ENCODE measurements around the gene UBE2F.

Gene UBE2F

DNA sequence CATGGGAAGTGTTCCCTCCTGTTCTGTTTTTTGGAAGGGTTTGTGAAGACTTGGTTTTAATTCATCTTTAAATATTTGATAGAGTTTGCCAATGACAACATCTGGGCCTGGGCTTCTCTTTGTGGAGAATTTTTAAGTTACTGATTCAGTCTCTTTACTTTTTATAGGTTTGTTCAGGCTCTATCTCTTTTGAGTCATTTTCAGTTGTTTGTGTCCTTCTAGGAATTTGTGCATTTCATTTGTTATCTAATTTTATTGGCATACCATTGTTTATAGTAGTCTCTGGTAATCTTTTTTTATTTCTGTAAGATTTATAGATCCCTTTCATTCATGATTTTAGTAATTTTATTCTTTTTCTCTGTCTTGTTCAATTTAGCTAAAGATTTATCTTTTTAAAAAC, 108.6 kb downstream of the UBE2F start:
- H3K36me3 ChIP-seq = no peaks in the 10 kb centered on the region
- no peak overlapping the region for H3K27ac ChIP-seq
- TF ChIP-seq, protein P1, sequence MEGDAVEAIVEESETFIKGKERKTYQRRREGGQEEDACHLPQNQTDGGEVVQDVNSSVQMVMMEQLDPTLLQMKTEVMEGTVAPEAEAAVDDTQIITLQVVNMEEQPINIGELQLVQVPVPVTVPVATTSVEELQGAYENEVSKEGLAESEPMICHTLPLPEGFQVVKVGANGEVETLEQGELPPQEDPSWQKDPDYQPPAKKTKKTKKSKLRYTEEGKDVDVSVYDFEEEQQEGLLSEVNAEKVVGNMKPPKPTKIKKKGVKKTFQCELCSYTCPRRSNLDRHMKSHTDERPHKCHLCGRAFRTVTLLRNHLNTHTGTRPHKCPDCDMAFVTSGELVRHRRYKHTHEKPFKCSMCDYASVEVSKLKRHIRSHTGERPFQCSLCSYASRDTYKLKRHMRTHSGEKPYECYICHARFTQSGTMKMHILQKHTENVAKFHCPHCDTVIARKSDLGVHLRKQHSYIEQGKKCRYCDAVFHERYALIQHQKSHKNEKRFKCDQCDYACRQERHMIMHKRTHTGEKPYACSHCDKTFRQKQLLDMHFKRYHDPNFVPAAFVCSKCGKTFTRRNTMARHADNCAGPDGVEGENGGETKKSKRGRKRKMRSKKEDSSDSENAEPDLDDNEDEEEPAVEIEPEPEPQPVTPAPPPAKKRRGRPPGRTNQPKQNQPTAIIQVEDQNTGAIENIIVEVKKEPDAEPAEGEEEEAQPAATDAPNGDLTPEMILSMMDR (IDR thresholded peaks at IDR 0.05) = no peak
- no peaks in the 10 kb centered on the region for H3K9me3 ChIP-seq
- no peaks in the 10 kb centered on the region for H3K27me3 ChIP-seq
- H3K4me1 ChIP-seq (ENCODE audit: control insufficient read depth in 1 of 2, insufficient read depth in 1 of 2, low read depth in 1 of 2, low read length in 1 of 2) = no peaks in the 10 kb centered on the region
- no peak overlapping the region for H3K4me3 ChIP-seq (ENCODE audit: low read depth in 1 of 2, low read length in 1 of 2)

DNA sequence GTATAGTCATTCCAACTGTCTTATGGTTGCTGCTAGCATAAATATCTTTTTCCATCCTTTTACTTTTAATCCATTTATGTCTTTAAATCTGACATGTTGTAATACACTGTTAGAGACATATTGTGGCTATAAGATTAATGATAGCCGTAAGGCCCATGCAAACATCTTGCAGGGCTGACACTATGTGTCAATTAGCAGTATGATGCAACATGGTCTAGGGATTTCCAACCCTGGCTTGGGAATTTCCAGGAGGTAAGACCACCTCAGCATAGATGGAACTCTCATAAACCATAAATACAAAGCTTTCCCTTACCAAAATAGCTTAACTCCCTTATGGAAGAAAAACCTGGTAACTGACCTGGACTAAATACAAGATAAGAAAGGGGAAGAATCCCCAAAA, 110.5 kb downstream of the UBE2F start:
- TF ChIP-seq, protein P1 (IDR thresholded peaks at IDR 0.05) = no peak
- peaks cover 10% of the 10 kb centered on the region for H3K36me3 ChIP-seq
- H3K27me3 ChIP-seq = no peaks in the 10 kb centered on the region
- H3K4me1 ChIP-seq (ENCODE audit: control insufficient read depth in 1 of 2, insufficient read depth in 1 of 2, low read depth in 1 of 2, low read length in 1 of 2) = no peaks in the 10 kb centered on the region
- no peak overlapping the region for H3K4me3 ChIP-seq (ENCODE audit: low read depth in 1 of 2, low read length in 1 of 2)
- H3K27ac ChIP-seq = no peak overlapping the region
- no peaks in the 10 kb centered on the region for H3K9me3 ChIP-seq

DNA sequence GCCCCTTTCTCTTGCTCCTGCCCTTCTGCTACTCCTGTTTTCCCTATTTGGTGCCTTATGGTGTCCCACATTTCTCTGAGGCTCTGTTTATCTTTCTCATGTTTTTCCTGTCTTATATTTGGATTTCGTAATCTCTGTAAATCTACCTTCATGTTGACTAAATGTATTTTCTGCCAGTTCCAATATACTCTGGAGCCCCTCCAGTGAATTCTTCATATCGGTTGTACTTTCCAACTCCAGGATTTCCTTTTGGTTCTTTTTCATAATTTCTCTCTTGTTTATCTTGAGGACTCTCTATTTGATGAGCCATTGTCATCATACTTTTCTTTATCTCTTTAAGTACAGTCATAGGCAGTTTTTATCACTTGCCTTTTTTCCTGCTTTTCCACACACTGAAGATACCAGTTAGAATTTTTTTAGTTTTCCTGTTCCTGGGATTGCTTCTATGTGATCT, 113.1 kb downstream of the UBE2F start:
- H3K9me3 ChIP-seq = no peaks in the 10 kb centered on the region
- H3K27ac ChIP-seq = no peak overlapping the region
- TF ChIP-seq, protein P1 (IDR thresholded peaks at IDR 0.05) = no peak
- H3K36me3 ChIP-seq = peaks cover 25% of the 10 kb centered on the region
- no peak overlapping the region for H3K4me3 ChIP-seq (ENCODE audit: low read depth in 1 of 2, low read length in 1 of 2)
- no peaks in the 10 kb centered on the region for H3K4me1 ChIP-seq (ENCODE audit: control insufficient read depth in 1 of 2, insufficient read depth in 1 of 2, low read depth in 1 of 2, low read length in 1 of 2)
- H3K27me3 ChIP-seq = no peaks in the 10 kb centered on the region

DNA sequence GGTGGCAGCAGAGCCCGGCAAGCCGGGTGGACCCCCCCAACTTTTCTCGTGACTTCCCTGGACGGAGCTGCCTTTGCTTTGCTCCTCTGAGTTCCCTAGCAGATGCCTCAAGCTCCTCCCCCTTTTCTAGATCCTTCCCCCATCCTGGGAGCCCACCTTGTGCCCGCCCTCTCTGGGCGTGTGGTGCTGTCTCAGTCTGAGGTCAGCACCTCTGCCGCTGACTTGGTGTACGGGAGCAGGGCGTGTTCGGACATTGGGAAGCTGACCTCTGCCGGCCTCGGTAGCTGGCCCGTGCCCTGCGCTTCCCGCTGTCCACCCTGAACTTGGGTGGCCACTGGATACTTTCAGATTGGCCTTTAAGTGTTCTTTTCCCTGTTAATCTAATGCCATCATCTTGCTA, 113.7 kb downstream of the UBE2F start:
- H3K27me3 ChIP-seq = no peaks in the 10 kb centered on the region
- no peak overlapping the region for H3K4me3 ChIP-seq (ENCODE audit: low read depth in 1 of 2, low read length in 1 of 2)
- H3K36me3 ChIP-seq = peaks cover 25% of the 10 kb centered on the region
- TF ChIP-seq, protein P1 (IDR thresholded peaks at IDR 0.05) = no peak
- no peaks in the 10 kb centered on the region for H3K4me1 ChIP-seq (ENCODE audit: control insufficient read depth in 1 of 2, insufficient read depth in 1 of 2, low read depth in 1 of 2, low read length in 1 of 2)
- H3K9me3 ChIP-seq = no peaks in the 10 kb centered on the region
- H3K27ac ChIP-seq = no peak overlapping the region

DNA sequence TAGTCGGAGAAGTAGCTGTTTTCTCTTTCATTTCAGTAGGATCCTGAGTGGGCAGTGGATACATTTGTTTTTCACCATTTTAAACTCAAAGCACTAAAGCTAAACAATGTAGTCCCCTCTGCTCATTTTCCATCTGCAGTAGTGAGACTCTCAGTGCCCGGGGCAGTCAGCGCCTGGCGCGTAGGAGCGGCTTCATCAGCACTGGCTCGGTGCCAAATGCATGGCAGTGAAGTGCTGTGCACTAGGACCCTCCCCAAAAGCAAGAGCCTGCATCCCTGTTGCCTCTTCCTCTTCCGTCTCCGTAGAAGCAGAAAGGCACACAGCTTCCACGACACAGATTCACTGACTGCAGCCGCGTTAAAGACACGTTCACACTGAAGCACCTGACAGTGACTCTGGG, 114.3 kb downstream of the UBE2F start:
- peaks cover 25% of the 10 kb centered on the region for H3K36me3 ChIP-seq
- H3K4me1 ChIP-seq (ENCODE audit: control insufficient read depth in 1 of 2, insufficient read depth in 1 of 2, low read depth in 1 of 2, low read length in 1 of 2) = no peaks in the 10 kb centered on the region
- H3K27ac ChIP-seq = no peak overlapping the region
- TF ChIP-seq, protein P1 (IDR thresholded peaks at IDR 0.05) = no peak
- no peaks in the 10 kb centered on the region for H3K9me3 ChIP-seq
- no peak overlapping the region for H3K4me3 ChIP-seq (ENCODE audit: low read depth in 1 of 2, low read length in 1 of 2)
- H3K27me3 ChIP-seq = no peaks in the 10 kb centered on the region

DNA sequence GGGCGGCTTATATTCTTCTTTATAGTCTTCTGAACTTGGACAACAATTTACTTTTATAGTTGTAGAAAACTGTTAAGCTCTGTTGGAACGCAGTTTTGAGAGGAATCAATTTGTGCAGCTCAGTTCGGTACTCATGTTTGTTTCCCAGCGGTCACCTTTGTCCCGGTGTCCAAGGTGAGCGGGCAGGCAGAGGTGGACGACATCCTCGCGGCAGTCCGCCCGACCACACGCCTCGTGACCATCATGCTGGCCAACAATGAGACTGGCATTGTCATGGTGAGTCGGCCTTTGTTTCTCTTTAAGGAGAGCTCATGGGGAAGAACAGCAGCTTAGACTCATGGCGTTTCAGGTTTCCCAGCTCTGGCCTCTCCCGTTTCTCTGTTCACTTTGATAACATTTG, 114.7 kb downstream of the UBE2F start:
- Histone ChIP-seq H3K36me3 (peaks cover 25% of the 10 kb centered on the region), H3K27ac (no peak overlapping the region), H3K27me3 (no peaks in the 10 kb centered on the region), H3K9me3 (no peaks in the 10 kb centered on the region), H3K4me3 (ENCODE audit: low read depth in 1 of 2, low read length in 1 of 2) (no peak overlapping the region), H3K4me1 (ENCODE audit: control insufficient read depth in 1 of 2, insufficient read depth in 1 of 2, low read depth in 1 of 2, low read length in 1 of 2) (peaks cover 0 to under 1% of the 10 kb centered on the region in 2 experiments)
- TF ChIP-seq, protein P1 (IDR thresholded peaks at IDR 0.05) = no peak
